ENCODE data around the gene UGT2B7.
"Not testable (repeated sequence)": the region's sequence is repeated elsewhere in the genome, so short reads cannot be mapped to it uniquely, and the experiment has no call there.

The UGT2B7 gene

GRCh38 chr4:69088473-69088872 lies 7.8 kb upstream of the UGT2B7 start:
- DNase-seq (ENCODE audit: low spot score), result no peak

GRCh38 chr4:69089388-69089787 lies 6.9 kb upstream of the UGT2B7 start:
- no peak for DNase-seq (ENCODE audit: low spot score)

- peak; percentile 23 for DNase-seq (ENCODE audit: low spot score)
These were observed 4.1 kb upstream of the UGT2B7 start for GRCh38 chr4:69092190-69092589.

- no peak for DNase-seq (ENCODE audit: low spot score)
These were observed 3.2 kb upstream of the UGT2B7 start for GRCh38 chr4:69092980-69093568.

GRCh38 chr4:69093681-69094080 lies 2.6 kb upstream of the UGT2B7 start:
- no peak for DNase-seq (ENCODE audit: low spot score)

- peak; percentile 23 for DNase-seq (ENCODE audit: low spot score)
These were observed 958 bp upstream of the UGT2B7 start for GRCh38 chr4:69095301-69095731.

- no peak for DNase-seq (ENCODE audit: low spot score)
These were observed 536 bp downstream of the UGT2B7 start for GRCh38 chr4:69096810-69097209.

GRCh38 chr4:69098470-69098869 lies 2.2 kb downstream of the UGT2B7 start:
- DNase-seq (ENCODE audit: low spot score), result no peak

GRCh38 chr4:69099910-69100309 lies 3.6 kb downstream of the UGT2B7 start:
- no peak for DNase-seq (ENCODE audit: low spot score)

- not testable (repeated sequence) for DNase-seq (ENCODE audit: low spot score)
These were observed 6.4 kb downstream of the UGT2B7 start for GRCh38 chr4:69102668-69103067.

GRCh38 chr4:69104719-69105275 lies 8.5 kb downstream of the UGT2B7 start:
- DNase-seq (ENCODE audit: low spot score), result no peak

GRCh38 chr4:69115151-69115850 lies 19.0 kb downstream of the UGT2B7 start:
- not testable (repeated sequence) for DNase-seq (ENCODE audit: low spot score)

GRCh38 chr4:69115851-69116213 lies 19.6 kb downstream of the UGT2B7 start:
- DNase-seq (ENCODE audit: low spot score), result no peak

GRCh38 chr4:69116645-69117321 lies 20.5 kb downstream of the UGT2B7 start:
- DNase-seq (ENCODE audit: low spot score), result no peak

GRCh38 chr4:69120870-69121269 lies 24.6 kb downstream of the UGT2B7 start:
- DNase-seq (ENCODE audit: low spot score), result no peak

- DNase-seq (ENCODE audit: low spot score), result no peak
These were observed 26.2 kb downstream of the UGT2B7 start for GRCh38 chr4:69122476-69122875.

GRCh38 chr4:69124941-69125340 lies 28.7 kb downstream of the UGT2B7 start:
- DNase-seq (ENCODE audit: low spot score), result no peak

GRCh38 chr4:69126024-69126423 lies 29.8 kb downstream of the UGT2B7 start:
- no peak for DNase-seq (ENCODE audit: low spot score)

- DNase-seq (ENCODE audit: low spot score), result no peak
These were observed 37.7 kb downstream of the UGT2B7 start for GRCh38 chr4:69133993-69134392.

GRCh38 chr4:69134471-69134870 lies 38.2 kb downstream of the UGT2B7 start:
- no peak for DNase-seq (ENCODE audit: low spot score)

GRCh38 chr4:69141320-69141719 lies 45.0 kb downstream of the UGT2B7 start:
- no peak for DNase-seq (ENCODE audit: low spot score)

- DNase-seq (ENCODE audit: low spot score), result no peak
These were observed 51.1 kb downstream of the UGT2B7 start for GRCh38 chr4:69147334-69147733.

GRCh38 chr4:69154021-69154420 lies 57.7 kb downstream of the UGT2B7 start:
- DNase-seq (ENCODE audit: low spot score), result no peak
